Suprapubic skin (tissue), 4 donors: ENCODE measurements around the gene GJB4. TPM values are rescaled to one million over a fixed set of nuclear protein-coding genes. Genes with fewer than 3 reads are reported as not detected.

Experiments used
- DNase-seq, 2 donors: peaks; one replicate each; pipeline ENCODE4 v3.0.0-alpha.2; 2019; ENCODE audit warnings: low spot score in 2 of 2
- H3K27ac ChIP-seq: fragments of 200-600 bp; sonication (generic); one replicate; pipeline ENCODE4 v1.5.1; 2019
- H3K27me3 ChIP-seq: fragments of 200-600 bp; sonication (generic); one replicate; pipeline ENCODE4 v1.5.1; 2019
- H3K36me3 ChIP-seq: fragments of 200-600 bp; sonication (generic); one replicate; pipeline ENCODE4 v1.5.1; 2019
- H3K4me1 ChIP-seq: fragments of 200-600 bp; sonication (generic); one replicate; pipeline ENCODE4 v1.5.1; 2019
- H3K4me3 ChIP-seq: fragments of 200-600 bp; sonication (generic); one replicate; pipeline ENCODE4 v1.5.1; 2019; ENCODE audit warnings: mild to moderate bottlenecking
- H3K9me3 ChIP-seq: fragments of 200-600 bp; sonication (generic); one replicate; pipeline ENCODE4 v1.5.1; 2019
- EP300 ChIP-seq: sonication (generic); formaldehyde crosslinking; IDR thresholded peaks from one replicate; pipeline ENCODE4 v1.6.1; 2017; ENCODE audit warnings: antibody characterized with exemption
- POLR2A ChIP-seq, 2 donors: fragments of 450-650 bp; IDR thresholded peaks; one replicate each; pipeline ENCODE4 v1.6.1; 2017; ENCODE audit warnings: antibody characterized with exemption in 2 of 2, mild to moderate bottlenecking in 2 of 2, moderate library complexity in 2 of 2
- POLR2AphosphoS5 ChIP-seq, 3 donors: sonication (generic); formaldehyde crosslinking; IDR thresholded peaks; one replicate each; pipeline ENCODE4 v1.6.1; 2017; ENCODE audit warnings: antibody characterized with exemption in 3 of 3
- WGBS: methylation state at CpG from one replicate; pipeline ENCODE4 v1.1.5; 2018; 5-methylcytosine and 5-hydroxymethylcytosine counted together
- total RNA-seq, 4 donors: library from RNA; depleted of rRNA; stranded (reverse); fragments of >200 nt; gene quantifications; one replicate each; pipeline ENCODE4 v1.1.0, GENCODE V29; 2016
- TF ChIP-seq, protein P1 (sequence below), 2 donors: fragments of 200-600 bp in 1 of 2; fragments of 450-650 bp in 1 of 2; sonication (generic) in 1 of 2; IDR thresholded peaks; one replicate each; pipeline ENCODE4 v1.5.1; 2016 to 2019; ENCODE audit warnings: antibody characterized with exemption in 2 of 2, mild to moderate bottlenecking in 1 of 2, moderate library complexity in 1 of 2

GJB4 gene
- total RNA-seq, 4 donors from 2014 or later = 13.7 to 41.4 (median 35.5) TPM

DNA sequence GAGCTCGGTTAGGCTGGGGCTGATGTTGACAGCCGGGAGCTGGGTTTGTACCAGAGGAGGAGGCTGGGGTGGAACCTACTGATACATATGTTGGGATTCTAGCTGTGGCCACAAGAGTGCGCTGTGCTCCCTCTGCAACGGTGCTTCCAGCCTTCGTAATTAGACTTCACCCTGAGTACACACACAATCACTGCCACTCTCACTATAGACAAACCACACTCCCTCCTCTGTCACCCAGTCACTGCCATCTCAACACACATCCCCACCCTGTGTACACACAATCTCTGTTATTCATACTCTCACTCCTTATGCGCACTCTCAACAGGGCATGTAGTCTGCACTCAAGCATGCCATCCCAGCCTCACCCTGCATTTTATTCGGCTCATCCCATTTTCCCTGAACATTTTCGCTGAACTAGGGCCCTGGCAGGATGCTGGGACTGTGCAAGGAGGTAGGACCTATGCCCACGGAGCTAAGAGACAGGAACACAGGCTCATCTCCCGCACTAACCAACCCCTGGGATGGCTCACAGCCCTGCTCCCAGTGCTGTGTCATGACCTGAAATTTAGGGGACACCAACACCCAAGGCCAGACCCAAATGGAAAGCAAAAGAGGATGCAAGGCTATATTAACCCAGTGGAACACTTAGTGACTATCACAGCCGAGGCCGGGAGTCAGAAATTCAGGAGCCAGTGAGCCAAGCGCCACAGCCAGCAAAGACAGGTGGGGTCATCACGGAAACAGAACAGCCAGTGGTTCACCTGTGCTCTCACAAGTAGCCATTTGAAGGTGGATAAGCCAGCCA is 27.2 kb downstream of the GJB4 start:
- Histone ChIP-seq H3K36me3 (peaks cover 11% of the 10 kb centered on the region), H3K4me3 (no peak overlapping the region), H3K4me1 (peaks cover 37% of the 10 kb centered on the region), H3K27ac (no peak overlapping the region), H3K27me3 (peaks cover 11% of the 10 kb centered on the region), H3K9me3 (no peaks in the 10 kb centered on the region)
- TF ChIP-seq, protein P1, sequence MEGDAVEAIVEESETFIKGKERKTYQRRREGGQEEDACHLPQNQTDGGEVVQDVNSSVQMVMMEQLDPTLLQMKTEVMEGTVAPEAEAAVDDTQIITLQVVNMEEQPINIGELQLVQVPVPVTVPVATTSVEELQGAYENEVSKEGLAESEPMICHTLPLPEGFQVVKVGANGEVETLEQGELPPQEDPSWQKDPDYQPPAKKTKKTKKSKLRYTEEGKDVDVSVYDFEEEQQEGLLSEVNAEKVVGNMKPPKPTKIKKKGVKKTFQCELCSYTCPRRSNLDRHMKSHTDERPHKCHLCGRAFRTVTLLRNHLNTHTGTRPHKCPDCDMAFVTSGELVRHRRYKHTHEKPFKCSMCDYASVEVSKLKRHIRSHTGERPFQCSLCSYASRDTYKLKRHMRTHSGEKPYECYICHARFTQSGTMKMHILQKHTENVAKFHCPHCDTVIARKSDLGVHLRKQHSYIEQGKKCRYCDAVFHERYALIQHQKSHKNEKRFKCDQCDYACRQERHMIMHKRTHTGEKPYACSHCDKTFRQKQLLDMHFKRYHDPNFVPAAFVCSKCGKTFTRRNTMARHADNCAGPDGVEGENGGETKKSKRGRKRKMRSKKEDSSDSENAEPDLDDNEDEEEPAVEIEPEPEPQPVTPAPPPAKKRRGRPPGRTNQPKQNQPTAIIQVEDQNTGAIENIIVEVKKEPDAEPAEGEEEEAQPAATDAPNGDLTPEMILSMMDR (IDR thresholded peaks at IDR 0.05) = peak; percentile 62 to 76
- TF ChIP-seq POLR2A (IDR thresholded peaks at IDR 0.05) (no peak), POLR2AphosphoS5 (IDR thresholded peaks at IDR 0.05) (no peak)
- 48% methylated on average over 14 of the region's 14 CpGs for WGBS
- peak in 1 of 2 donors; percentile 68 for DNase-seq

- H3K4me3 ChIP-seq = no peak overlapping the region
- no peak for TF ChIP-seq POLR2AphosphoS5 (IDR thresholded peaks at IDR 0.05)
- no peak for TF ChIP-seq EP300
- TF ChIP-seq POLR2A (IDR thresholded peaks at IDR 0.05) = no peak
- TF ChIP-seq, protein P1 (IDR thresholded peaks at IDR 0.05) = no peak
- H3K4me1 ChIP-seq = peaks cover 40% of the 10 kb centered on the region
- peaks cover 13% of the 10 kb centered on the region for H3K27me3 ChIP-seq
- DNase-seq = peak in 1 of 2 donors; percentile 39
- peaks cover 11% of the 10 kb centered on the region for H3K36me3 ChIP-seq
- no peak overlapping the region for H3K27ac ChIP-seq
- no peaks in the 10 kb centered on the region for H3K9me3 ChIP-seq
- 52% methylated on average over 8 of the region's 9 CpGs for WGBS
These were observed 28.2 kb downstream of the GJB4 start for GRCh38 chr1:34787461-34788420.

GRCh38 chr1:34790985-34791384 is 31.4 kb downstream of the GJB4 start:
- H3K27ac ChIP-seq = no peak overlapping the region

GRCh38 chr1:34792424-34792823 is 32.9 kb downstream of the GJB4 start:
- Histone ChIP-seq H3K27ac (no peak overlapping the region), H3K9me3 (no peaks in the 10 kb centered on the region), H3K4me1 (peaks cover 17% of the 10 kb centered on the region), H3K4me3 (peak overlapping the region; percentile 48), H3K27me3 (peaks cover 19% of the 10 kb centered on the region), H3K36me3 (peaks cover 3% of the 10 kb centered on the region)
- TF ChIP-seq EP300 (no peak), POLR2A (IDR thresholded peaks at IDR 0.05) (no peak), POLR2AphosphoS5 (IDR thresholded peaks at IDR 0.05) (no peak)
- TF ChIP-seq, protein P1 (IDR thresholded peaks at IDR 0.05) = no peak
- no peak for DNase-seq
- 58% methylated on average over 10 of the region's 10 CpGs for WGBS

More at GRCh38 chr1:34790985-34791384, 31.4 kb downstream of the GJB4 start:
- WGBS = 80% methylated on average over 5 of the region's 6 CpGs
- Histone ChIP-seq H3K4me1 (peaks cover 27% of the 10 kb centered on the region), H3K4me3 (no peak overlapping the region), H3K9me3 (no peaks in the 10 kb centered on the region), H3K27me3 (peaks cover 19% of the 10 kb centered on the region), H3K36me3 (peaks cover 4% of the 10 kb centered on the region)
- no peak for DNase-seq
- TF ChIP-seq, protein P1 (IDR thresholded peaks at IDR 0.05) = no peak
- no peak for TF ChIP-seq POLR2AphosphoS5 (IDR thresholded peaks at IDR 0.05)
- TF ChIP-seq POLR2A (IDR thresholded peaks at IDR 0.05) = no peak
- no peak for TF ChIP-seq EP300
